Astrocyte of the spinal cord (primary cell): ENCODE measurements around the gene KIAA1328.

ENCODE experiments used
- DNase-seq: peaks from one replicate; pipeline ENCODE4 v3.0.0; 2011; ENCODE audit warnings: low read depth, low spot score
- H3K4me3 ChIP-seq: 2 replicates; pipeline ENCODE4 v1.5.1; 2011; ENCODE audit warnings: low read depth, mild to moderate bottlenecking, low read length, moderate library complexity
- in situ Hi-C: cut with HindIII; loops from 2 replicates; pipeline ENCODE4 v1.10.0; 2017; ENCODE audit warnings: low sequenced_read_pairs
- TF ChIP-seq, protein P1 (sequence below): IDR thresholded peaks from 2 replicates; pipeline ENCODE4 v1.5.1; 2012; ENCODE audit warnings: low read depth, mild to moderate bottlenecking, low read length, inconsistent platforms

KIAA1328 gene

DNA sequence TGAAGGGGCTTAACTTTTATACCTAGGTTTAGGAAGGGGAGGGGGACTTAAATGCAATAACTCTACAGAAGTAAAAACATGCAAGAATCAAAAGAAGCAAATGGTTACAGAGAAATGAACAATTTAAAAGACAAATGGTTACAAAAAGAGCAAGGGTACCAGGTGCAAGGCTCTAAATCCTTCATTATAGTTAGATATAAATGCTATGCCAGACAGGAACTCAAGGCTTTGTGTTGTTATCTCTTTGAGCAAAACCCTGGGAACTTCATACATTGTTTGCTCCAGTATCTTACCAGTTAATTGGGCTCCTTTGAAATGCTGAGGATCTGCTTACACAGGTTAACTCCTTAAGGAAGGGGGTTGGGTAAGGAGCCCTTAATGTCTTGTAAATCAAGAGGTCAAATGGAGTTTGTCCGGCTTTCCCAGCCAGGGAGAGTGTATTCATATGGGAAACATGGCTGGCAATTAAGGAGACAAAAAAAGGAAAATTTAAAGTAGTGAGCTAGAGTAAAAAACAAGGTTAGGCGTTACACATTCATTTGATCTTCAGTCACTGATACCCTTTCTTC lies 389.2 kb downstream of the KIAA1328 start:
- DNase-seq, result no peak
- TF ChIP-seq, protein P1, sequence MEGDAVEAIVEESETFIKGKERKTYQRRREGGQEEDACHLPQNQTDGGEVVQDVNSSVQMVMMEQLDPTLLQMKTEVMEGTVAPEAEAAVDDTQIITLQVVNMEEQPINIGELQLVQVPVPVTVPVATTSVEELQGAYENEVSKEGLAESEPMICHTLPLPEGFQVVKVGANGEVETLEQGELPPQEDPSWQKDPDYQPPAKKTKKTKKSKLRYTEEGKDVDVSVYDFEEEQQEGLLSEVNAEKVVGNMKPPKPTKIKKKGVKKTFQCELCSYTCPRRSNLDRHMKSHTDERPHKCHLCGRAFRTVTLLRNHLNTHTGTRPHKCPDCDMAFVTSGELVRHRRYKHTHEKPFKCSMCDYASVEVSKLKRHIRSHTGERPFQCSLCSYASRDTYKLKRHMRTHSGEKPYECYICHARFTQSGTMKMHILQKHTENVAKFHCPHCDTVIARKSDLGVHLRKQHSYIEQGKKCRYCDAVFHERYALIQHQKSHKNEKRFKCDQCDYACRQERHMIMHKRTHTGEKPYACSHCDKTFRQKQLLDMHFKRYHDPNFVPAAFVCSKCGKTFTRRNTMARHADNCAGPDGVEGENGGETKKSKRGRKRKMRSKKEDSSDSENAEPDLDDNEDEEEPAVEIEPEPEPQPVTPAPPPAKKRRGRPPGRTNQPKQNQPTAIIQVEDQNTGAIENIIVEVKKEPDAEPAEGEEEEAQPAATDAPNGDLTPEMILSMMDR, result no peak
- no peak overlapping the region for H3K4me3 ChIP-seq
- in situ Hi-C loops, result no loop called here

DNA sequence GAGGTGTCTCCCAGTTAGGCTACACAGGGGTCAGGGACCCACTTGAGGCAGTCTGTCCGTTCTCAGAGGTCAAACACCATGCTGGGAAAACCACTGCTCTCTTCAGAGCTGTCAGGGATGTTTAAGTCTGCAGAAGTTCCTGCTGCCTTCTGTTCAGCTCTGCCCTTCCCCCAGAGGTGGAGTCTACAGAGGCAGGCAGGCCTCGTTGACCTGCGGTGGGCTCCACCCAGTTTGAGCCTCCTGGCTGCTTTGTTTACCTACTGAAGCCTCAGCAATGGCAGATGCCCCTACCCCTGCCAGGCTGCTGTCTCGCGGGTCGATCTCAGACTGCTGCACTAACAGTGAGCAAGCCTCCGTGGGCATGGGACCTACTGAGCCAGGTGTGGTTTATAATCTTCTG lies 390.3 kb downstream of the KIAA1328 start:
- no peak for DNase-seq
- in situ Hi-C loops, result no loop called here
- no peak overlapping the region for H3K4me3 ChIP-seq
- TF ChIP-seq, protein P1, result no peak

DNA sequence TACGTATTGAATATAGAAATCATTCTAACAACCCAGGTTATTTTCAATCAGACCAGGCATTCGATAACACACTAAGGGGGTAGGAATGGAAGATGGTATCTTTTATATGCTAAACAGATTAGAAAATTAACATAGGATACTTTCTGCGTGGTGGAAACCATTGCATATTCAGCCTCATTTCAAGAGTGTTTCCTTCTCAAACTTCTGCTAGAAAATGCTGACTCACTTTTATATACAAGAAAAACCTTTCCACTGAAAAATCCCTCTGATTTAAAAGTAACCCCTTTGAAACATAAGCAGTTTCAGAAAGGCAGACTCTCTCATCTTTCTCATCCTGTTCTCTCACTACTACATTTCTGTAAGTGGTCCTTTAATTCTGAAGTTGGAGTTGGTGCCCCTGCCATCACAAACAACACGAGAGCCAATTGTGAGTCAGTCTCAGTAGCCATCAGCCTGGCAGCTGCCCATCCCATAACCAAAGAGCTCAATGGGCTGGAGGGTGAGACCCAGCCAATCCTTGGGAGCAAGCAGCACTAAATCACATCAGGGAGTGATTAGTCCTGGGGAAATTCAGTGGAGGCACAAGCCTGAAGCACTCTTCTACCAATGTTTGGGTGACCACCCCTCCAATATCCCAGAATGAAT lies 393.5 kb downstream of the KIAA1328 start:
- no peak for DNase-seq
- TF ChIP-seq, protein P1, result no peak
- H3K4me3 ChIP-seq, result no peak overlapping the region
- in situ Hi-C loops, result no loop called here

DNA sequence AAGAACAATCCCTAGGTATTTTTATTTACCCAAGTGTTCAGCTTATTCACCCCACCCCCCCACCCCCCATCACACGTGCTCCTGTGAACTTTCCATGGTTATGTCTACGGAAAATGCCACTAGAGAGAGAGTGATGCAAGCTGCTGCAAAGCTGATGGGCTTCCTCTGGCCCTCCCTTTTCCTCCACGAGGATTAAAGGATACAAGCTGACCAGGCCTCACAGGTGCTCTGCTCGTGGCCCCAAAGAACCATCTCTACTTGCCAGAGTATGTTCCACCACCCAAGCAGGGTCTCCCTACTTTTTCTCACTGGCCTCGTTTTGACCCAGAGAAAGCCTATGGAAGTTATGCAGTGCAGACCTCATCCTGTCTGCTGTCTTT lies 394.1 kb downstream of the KIAA1328 start:
- no peak for DNase-seq
- H3K4me3 ChIP-seq, result no peak overlapping the region
- in situ Hi-C loops, result no loop called here
- TF ChIP-seq, protein P1, result no peak

DNA sequence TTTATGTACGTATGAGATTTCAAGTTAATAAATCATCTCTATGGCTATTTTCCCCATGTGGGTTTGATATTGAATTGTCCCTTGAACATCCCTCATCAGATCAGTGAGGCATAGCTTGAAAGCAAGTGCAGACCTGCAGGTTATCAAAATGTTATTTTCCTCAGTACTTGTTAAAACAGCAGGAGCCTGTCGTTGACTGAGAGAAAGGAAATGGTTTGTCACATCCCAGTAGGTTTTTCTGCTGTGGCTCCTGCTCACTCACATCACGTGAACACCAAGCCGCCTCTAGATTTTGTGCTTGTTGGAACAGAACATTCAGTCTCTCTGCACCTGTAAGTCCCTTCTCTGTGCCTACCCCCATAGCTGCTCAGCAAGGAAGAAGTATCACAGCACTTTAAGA lies 396.4 kb downstream of the KIAA1328 start:
- in situ Hi-C loops, result no loop called here
- TF ChIP-seq, protein P1, result no peak
- DNase-seq, result no peak
- H3K4me3 ChIP-seq, result no peak overlapping the region

DNA sequence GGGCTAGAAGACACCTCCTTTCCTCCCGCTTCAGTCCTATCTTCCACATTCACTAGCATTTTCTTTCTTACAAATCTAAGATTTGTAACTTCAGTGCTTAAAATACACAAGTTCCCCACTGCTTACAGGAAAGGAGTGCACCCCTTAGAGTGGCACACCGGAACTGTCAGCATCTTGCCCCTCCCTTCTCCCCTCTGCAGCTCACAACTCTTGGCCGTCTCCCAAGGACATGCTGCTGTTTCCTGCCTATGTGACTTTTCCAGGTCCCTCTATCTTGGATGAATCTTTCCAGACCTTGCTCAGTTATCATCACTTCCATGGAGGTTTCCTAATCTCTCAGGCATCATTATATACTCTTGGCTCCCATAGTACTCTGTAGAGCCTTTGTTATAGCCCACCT lies 401.8 kb downstream of the KIAA1328 start:
- TF ChIP-seq, protein P1, result no peak
- in situ Hi-C loops, result no loop called here
- no peak for DNase-seq
- H3K4me3 ChIP-seq, result no peak overlapping the region
